Kidney tubule cell (primary cell): Measurements from ENCODE around the gene TNFRSF12A.
"Not testable (repeated sequence)": the region's sequence is repeated elsewhere in the genome, so short reads cannot be mapped to it uniquely, and the experiment has no call there.

Source experiments
- DNase-seq: peaks from one replicate; pipeline ENCODE4 v3.0.0-alpha.2; 2018; ENCODE audit warnings: low spot score

Gene TNFRSF12A

GRCh38 chr16:3049921-3050481 lies 29.8 kb downstream of the TNFRSF12A start:
- DNase-seq = no peak

- no peak for DNase-seq
Measured at GRCh38 chr16:3050487-3050886, 30.3 kb downstream of the TNFRSF12A start.

- DNase-seq = no peak
Measured at GRCh38 chr16:3051009-3051408, 30.8 kb downstream of the TNFRSF12A start.

GRCh38 chr16:3051494-3051893 lies 31.3 kb downstream of the TNFRSF12A start:
- peak; percentile 20 for DNase-seq

GRCh38 chr16:3052571-3053329 lies 32.6 kb downstream of the TNFRSF12A start:
- DNase-seq = not testable (repeated sequence)

GRCh38 chr16:3053330-3053710 lies 33.2 kb downstream of the TNFRSF12A start:
- DNase-seq = not testable (repeated sequence)

- no peak for DNase-seq
Measured at GRCh38 chr16:3054965-3055733, 35.0 kb downstream of the TNFRSF12A start.

- not testable (repeated sequence) for DNase-seq
Measured at GRCh38 chr16:3055734-3056115, 35.6 kb downstream of the TNFRSF12A start.

GRCh38 chr16:3056336-3057180 lies 36.4 kb downstream of the TNFRSF12A start:
- no peak for DNase-seq

GRCh38 chr16:3057181-3058138 lies 37.3 kb downstream of the TNFRSF12A start:
- DNase-seq = no peak

GRCh38 chr16:3058139-3059030 lies 38.2 kb downstream of the TNFRSF12A start:
- peak; percentile 60 for DNase-seq

- peak; percentile 95 for DNase-seq
Measured at GRCh38 chr16:3059041-3059722, 39.0 kb downstream of the TNFRSF12A start.

- no peak for DNase-seq
Measured at GRCh38 chr16:3059723-3060242, 39.6 kb downstream of the TNFRSF12A start.

- DNase-seq = no peak
Measured at GRCh38 chr16:3060339-3061127, 40.4 kb downstream of the TNFRSF12A start.

GRCh38 chr16:3062553-3062952 lies 42.4 kb downstream of the TNFRSF12A start:
- DNase-seq = no peak

- DNase-seq = no peak
Measured at GRCh38 chr16:3063625-3064386, 43.6 kb downstream of the TNFRSF12A start.

GRCh38 chr16:3065069-3065741 lies 45.0 kb downstream of the TNFRSF12A start, which contains the start of gene IL32:
IL32 (plus strand) TSS chr16:3065640; CDS start chr16:3065812, 172 bp downstream.
- DNase-seq = peak; percentile 96
